ENCODE data around the gene OR10P1.

Gene OR10P1

DNA sequence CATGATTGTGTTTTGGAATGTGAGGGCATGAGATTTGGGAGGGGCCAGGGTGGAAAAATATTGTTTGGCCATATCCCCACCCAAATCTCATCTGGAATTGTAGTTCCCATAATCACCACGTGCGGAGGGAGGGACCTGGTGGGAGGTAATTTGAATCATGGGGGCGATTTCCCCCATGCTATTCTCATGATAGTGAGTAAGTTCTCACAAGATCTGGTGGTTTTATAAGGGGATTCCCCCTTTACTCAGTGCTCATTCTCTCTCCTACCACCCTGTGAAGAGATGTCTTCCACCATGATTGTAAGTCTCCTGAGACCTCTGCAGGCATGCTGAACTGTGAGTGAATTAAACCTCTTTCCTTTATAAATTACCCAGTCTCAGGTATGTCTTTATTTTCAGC, 15.7 kb downstream of the OR10P1 start:
- no peak for FAIRE-seq

DNA sequence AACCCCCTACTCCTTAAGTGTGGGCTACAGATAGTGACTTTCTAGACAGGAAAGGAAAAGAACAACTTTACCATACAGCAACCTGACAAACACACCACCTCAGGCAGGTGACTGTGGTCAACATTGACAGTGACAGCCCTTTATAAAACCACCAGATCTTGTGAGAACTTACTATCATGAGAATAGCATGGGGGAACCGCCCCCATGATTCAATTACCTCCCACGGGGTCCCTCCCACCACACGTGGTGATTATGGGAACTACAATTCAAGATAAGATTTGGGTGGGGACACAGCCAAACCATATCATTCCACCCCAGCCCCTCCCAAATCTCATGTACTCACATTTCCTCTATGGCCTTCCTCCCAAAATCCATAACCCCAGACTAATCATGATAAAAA, 16.3 kb downstream of the OR10P1 start:
- FAIRE-seq = no peak

DNA sequence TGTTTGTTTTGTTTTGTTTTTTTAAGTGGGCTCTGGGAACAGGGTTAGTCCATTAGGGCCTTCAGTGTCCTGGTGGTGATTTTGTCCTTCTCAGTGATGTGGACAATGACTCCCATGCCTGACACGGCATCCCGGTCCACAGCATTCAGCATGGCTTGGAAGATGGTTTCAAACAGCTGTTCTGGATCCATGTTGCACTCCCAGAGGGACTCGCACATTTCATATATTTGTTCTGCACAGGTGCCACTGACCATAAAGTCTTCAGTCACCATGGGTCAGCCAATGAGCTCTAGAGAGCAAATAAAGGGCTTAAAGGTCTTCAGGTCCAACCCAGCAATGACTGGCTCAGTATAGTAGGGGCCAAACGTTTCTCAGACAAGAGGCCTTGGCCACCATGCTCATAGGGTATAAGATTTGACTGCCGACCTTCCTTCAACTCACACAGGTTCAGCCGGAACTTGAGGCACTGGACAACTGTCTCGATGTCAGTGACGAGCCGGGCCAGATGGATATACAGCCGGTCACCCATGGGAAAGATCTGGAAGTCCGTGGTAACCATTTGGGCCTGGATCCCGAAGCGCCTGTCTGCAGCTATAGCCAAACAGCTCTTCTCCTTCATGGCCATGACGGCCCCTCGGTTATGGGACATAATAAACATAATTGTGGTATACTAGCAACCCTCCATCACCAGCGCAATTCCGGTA, 18.0 kb downstream of the OR10P1 start:
- no peak for FAIRE-seq

DNA sequence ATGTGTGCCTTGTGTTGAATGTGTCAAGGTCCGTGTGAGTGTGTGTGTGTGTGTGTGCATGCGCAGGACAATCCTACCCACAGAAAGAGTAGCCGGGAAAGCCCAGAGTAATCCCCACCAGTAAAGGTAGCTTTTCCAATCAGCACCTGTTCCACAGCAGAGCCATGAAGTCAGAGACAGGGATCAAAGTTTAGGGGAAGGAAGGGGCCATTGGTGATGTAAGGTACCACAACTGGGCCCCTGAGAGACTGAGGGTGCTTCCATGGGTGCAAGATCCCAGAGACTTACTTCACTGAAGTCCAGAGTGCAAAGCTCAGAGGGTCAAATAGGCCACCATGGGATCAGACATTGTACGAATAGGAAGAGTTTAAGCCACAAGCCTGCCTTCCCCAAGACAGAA, 20.5 kb downstream of the OR10P1 start:
- FAIRE-seq = no peak

DNA sequence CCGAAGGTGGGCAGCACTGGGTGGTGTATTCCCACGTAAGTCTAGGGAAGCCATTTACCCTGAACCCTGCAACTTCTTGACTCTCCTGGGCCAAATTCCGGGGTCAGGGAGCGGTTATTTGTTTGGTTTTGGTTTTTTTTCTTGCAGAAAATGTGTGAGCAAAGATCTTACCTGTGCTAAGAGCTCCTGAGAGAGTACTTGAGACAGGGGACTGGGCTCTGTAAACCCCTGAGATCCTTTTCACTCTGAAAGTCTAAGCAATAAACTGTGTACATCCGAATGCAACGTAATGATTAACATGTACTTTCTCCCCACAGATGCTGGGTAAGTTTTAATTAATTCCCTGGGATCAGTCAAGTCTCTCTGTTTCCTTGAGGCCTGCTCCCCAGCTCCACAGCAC, 21.5 kb downstream of the OR10P1 start:
- no peak for FAIRE-seq

DNA sequence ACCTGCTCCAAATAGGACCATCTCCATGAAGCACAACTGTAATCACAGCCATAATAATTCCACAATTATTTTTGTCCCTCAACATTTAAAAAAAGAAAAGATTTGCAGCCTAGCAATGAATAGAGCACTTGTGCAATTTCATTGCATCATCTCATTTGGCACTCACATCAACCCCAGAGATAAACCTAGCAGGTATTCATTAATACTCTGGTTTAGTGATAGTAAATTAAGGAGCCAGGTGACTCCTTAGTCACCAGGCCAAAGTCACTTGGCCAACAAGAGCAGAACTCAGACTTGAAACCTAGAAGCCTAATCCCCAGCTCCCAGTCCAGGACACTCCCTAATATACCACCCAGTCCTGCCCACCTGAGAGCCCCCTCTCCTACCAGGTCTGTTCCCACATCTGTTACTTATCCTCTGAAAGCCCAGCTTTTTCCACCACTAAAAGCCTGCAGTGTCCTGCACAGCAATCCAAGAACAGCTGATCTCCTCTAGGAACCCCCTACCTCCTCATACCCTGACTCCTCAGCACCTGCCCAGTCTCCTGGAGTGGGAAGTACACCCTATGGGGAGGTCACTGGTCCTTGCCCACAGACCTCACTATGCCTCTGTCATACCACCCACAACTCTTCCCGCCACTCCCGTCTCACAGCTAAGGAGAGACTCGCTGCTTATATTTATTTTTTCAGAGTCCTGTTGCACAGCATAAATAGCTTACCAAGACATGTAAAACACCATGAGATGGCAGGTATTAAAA, 22.1 kb downstream of the OR10P1 start:
- no peak for FAIRE-seq

DNA sequence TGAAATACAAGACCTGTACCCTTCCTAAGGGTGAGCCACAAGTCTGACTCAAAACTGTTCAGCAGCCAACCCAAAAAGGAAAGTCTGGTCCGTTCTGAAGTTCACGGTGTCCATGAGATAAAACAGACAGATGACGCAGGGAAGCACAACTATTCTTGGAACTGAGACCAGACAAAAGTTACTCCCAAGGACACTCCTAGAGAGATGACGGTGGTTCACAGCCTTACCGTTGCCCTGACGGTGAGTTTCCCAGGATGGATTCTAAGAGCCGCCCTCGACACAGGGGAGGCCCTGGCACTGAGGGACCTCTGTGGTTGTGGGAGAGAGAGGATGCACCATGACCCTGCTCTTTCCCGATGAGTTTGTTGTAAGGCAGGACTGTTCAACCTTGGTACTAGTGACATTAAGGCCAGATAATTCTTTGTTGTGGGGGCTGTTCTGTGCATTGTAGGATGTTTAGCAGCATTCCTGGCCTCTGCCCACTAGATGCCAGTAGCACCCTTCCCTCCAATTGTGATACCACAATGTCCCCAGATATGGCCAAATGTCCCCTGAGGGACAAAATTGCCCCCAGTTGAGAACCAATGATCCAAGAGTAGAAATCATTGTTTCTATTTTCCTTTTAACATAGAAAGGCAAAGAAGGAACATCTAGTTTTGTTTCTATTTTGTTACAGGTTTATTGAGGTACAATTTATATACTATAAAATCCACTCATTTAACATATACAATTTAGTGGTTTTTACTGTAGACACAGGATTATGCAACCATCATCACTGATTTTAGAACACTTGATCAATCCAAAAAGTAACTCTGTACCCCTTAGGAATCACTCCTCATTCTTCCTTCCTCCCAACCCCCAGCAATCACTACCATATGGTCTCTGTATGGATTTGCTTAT, 23.0 kb downstream of the OR10P1 start:
- FAIRE-seq = no peak

DNA sequence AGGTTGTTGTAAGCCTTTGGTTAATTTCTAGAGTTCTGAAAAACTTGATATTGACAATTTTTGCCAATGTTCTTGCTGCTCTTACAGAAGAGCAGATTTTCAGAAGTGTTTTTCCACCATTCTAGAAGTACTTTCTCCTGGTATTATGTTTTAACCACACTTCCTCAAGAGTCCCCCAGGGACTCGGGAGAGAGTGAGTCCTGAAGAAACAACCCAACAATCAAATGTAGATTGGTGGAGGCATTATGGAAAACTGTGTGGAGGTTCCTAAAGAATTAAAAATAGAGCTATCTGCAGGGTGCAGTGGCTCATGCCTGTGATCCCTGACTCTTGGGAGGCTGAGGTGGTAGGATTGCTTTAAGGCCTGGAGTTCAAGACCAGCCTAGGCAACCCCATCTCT, 26.7 kb downstream of the OR10P1 start:
- FAIRE-seq = no peak

DNA sequence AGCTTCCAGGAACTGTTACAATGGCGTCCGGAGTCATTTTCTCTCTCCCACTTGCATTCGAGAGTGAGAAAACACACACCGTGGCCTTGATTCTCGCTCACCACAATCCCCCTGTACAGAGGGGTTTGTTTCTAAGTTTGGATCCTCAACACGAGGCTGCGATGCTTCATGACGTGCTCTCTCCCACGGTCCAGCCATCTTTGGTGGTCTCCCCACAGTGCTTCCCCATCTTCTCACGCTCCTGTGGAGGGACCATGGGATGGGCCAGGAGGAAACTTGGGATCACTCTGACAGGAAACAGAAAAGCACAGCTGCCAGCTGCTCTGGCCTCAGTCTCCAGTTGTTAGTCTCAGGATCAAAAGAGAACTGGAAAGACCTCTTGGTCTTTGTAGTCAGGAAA, 28.1 kb downstream of the OR10P1 start:
- FAIRE-seq = no peak

DNA sequence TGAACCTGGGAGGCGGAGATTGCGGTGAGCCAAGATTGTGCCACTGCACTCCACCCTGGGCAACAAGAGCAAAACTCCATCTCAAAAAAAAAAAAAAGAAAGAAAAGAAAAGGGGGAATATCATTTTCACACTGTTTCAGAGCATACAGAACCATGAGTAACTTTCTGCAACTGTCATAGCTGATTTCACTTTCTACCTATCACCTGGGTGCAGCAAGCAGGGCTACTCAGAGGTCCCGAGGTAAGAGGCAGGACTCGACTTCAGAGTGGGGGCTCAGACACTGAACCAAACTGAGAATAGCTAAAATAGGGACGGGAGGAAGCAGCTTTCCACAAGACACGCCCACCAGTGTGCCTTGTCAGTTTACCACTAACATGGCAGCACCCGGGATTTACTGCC, 29.8 kb downstream of the OR10P1 start:
- FAIRE-seq = no peak

DNA sequence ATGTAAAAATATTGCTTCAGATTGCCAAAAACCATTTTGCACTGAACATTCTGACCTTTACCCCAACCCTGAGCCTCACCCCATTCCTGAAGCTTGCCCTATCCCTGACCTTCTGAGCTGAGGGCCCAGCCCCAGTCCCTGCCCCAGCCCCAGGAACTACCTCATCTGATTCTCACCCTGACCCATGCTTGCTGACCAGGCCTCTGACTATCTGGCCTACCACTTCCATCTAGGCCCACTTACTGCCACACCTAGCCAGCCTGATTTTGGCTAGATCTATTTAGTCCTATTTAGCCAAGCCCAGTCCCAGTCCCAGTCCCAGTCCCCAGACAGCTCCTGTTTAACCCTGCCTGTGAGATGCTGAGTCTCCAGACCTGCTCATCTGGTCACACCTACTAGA, 33.6 kb downstream of the OR10P1 start:
- no peak for FAIRE-seq

DNA sequence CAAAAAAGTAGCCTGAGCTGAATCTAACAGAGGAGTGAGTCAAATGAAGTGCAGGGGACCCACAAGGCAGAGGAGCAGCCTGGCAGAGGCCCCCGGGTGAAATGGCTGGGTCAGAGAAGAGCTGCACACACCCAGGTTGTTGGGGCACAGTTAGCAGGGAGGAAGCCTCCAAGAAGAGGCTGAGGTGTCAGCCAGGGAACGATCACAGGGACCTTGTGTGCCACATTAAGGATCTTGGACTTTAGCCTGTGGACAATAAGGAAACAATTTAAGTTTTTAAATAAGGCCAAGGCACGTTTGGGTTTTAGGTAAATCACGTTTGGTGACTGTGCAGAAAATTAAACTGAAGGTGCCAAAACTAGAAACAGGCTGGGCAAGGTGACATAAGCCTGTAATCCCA, 35.1 kb downstream of the OR10P1 start:
- no peak for FAIRE-seq

DNA sequence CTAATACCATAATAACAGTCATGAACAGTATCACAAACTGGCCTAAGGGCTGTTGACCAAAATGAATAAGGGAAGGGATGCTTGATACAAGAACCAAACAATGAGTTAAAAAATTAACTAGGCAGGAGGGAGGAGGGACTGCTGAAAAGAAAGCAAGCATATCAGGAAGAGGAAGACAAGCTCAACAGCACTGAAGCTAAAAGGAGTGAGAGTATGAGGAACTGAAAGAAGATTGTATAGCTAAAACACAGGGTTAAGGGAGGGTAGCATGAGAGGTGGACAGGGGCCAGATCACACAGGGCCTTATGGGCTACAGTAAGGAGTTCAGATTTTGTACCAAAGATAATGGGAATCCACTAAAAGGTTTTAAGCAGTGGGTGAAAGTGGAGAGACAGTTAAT, 36.9 kb downstream of the OR10P1 start:
- no peak for FAIRE-seq

DNA sequence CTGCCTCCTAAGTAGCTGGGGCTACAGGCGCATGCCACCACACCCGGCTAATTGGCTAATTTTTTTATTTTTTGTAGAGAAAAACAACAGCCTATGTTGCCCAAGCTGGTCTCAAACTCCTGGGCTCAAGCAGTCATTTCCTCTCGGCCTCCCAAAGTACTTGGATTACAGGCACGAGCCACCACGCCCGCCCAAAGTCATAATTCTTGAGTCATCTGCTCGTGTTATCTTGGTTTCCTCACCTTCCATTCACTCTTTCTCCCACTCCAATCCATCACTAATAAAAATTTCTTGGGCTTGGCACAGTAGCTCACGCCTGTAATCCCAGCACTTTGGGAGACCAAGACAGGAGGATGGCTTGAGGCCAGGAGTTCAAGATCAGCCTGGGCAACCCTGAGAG, 39.0 kb downstream of the OR10P1 start:
- no peak for FAIRE-seq

DNA sequence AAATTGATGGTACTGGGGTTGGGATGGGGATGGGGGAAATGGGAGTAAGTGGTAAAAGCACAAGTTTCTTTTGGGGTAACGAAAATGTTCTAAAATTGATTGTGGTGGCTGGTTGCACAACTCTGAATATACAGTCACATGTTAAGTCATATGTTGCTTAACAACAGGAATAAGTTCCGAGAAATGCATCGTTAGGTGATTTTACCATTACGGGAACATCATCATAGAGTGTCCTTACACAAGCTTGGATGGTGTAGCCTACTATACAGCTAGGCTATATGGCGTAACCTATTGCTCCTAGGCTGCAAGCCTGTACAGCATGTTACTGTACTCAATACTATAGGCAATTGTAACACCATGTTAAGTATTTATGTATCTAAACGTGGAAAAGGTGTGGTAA, 40.0 kb downstream of the OR10P1 start:
- FAIRE-seq = no peak

DNA sequence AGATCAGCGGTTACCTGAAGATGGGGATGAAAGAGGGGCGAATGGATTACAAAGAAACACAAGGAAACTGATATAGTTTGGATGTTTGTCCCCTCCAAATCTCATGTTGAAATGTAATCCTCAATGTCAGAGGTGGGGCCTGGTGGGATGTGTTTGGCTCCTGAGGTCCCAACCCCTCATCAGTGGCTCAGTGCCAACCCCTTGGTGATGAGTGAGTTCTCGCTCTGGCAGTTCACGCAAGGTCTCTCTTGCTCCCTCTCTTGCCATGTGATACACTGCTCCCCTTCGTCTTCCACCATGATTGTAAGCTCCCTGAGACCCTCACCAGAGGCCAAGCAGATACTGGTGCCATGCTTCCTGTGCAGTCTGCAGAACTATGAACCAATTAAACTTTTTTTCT, 43.0 kb downstream of the OR10P1 start:
- no peak for FAIRE-seq

DNA sequence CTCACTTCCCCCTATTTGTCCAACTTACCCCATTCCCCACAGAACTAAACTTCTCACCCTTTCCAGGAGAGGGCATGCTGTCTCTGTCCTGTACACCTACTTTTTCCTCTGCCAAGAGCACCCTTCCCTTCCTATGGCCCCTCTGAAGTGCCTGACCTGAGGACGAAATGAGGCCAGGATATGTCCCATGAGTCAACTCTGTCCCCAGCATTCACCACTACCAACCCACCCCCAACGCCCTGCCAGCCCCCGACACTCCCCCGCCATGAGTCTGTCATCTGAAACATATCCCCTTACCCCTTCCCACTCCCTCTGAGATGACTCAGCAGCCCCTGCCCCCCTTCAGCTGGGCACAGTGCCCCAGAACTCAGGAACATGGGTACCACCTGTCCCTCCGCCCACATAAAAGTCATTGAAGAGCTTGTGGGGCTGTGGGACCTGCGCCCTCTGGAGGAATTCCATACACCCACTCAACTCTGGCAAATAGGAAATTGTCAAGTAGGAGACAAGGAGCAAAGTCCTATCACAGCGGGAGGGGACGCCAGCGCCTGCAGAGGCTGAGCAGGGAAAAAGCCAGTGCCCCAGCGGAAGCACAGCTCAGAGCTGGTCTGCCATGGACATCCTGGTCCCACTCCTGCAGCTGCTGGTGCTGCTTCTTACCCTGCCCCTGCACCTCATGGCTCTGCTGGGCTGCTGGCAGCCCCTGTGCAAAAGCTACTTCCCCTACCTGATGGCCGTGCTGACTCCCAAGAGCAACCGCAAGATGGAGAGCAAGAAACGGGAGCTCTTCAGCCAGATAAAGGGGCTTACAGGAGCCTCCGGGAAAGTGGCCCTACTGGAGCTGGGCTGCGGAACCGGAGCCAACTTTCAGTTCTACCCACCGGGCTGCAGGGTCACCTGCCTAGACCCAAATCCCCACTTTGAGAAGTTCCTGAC, 44.7 kb downstream of the OR10P1 start:
- no peak for FAIRE-seq

DNA sequence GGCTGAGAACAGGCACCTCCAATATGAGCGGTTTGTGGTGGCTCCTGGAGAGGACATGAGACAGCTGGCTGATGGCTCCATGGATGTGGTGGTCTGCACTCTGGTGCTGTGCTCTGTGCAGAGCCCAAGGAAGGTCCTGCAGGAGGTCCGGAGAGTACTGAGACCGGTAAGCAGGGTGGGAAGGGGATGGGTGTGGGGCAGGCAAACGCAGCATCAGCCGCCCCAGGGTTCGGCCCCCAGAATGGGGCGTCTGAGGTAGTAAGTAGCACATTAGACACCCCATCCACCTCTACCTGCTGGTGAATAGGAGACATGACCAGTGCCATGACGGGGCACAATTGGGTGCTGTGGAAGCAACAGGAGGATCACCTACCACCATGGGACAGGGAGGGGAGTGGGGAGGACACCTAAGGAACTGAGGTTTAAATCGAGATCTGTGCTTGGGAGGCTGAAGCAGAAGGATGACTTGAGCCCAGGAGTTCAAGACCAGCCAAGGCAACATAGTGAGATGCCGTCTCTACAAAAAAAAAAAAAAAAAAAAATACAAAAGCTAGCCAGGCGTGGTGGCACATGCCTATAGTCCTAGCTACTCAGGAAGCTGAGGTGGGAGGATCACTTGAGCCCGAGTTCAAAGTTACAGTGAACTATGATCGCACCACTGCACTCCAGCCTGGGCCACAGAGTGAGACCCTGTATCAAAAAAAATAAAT, 45.5 kb downstream of the OR10P1 start:
- no peak for FAIRE-seq

DNA sequence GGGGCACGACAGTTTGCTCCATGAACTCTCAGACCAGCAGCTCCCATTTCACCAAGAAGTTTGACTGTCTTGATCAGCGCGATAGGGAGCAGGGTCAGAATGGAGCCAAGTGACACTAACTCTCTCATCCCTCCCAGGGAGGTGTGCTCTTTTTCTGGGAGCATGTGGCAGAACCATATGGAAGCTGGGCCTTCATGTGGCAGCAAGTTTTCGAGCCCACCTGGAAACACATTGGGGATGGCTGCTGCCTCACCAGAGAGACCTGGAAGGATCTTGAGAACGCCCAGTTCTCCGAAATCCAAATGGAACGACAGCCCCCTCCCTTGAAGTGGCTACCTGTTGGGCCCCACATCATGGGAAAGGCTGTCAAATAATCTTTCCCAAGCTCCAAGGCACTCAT, 47.0 kb downstream of the OR10P1 start:
- no peak for FAIRE-seq

DNA sequence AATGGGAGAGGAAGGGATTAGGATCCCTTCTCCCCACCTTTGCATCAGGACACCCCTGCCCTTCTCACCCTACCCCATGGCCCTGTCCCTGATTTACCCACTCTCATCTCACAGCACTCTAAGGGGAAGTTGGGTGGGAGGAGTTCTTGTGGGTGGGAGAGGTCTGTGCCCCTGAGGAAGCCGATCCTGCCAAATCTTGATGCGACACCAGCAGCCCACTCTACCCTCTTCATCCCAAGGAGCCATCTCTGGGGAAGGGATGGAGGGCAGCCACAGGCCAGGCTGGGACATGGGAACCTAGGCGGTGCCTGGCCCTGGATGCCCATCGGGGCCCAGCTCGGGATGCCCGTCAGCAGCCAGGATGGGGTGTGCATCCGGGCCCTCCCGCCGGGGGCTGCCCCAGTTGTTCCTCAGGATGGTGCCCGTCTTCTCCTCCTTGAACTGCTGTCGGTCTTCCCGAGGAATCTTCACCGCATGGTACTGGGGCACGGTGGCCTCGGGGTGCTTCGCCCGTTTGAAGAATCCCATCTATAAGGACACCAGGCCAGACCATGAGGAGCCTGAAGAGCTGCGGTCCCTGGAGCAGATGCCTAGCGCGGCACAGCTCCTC, 48.2 kb downstream of the OR10P1 start:
- FAIRE-seq = no peak

DNA sequence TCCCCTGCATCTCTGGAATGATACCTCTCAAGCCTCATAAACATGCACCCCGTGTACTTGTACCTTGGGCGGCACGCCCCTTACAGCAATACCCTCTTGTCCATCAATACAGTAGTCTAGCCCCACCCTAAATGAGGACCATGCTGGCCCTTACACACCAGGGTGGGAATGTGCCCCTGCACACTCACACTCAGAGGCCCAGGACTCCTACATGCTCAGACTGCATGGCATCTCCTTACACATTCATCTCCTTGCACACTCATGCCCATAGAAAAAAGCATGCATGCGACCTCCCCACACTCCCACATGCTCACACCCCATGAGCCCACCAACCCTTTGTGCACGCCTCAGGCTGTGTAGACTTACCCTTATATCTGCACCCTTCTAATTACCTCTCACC, 49.0 kb downstream of the OR10P1 start:
- FAIRE-seq = no peak
